CD4-positive, alpha-beta T cell (primary cell): ENCODE data around the gene SLC41A3. TPM values are rescaled to one million over a fixed set of nuclear protein-coding genes. Genes with fewer than 3 reads are reported as not detected.

Source experiments
- ATAC-seq: fragments of 200-7000 bp; cut with Tn5 transposase; one replicate; pipeline ENCODE4 v1.10.0; 2022; ENCODE audit warnings: mild to moderate bottlenecking; ENCODE audit not compliant: poor library complexity
- CTCF ChIA-PET: fragments of 350-600 bp; sonication (Branson Sonifier 250); formaldehyde crosslinking; loops from one replicate; lab custom pipeline; 2021; ENCODE audit warnings: antibody characterized with exemption, inconsistent platforms; lab: Charles Lee
- POLR2A ChIA-PET: fragments of 350-600 bp; sonication (Branson Sonifier 250); formaldehyde crosslinking; loops from one replicate; lab custom pipeline; 2021; ENCODE audit warnings: antibody characterized with exemption, inconsistent platforms; lab: Charles Lee
- DNase-seq, 14 experiments: peaks; one replicate each; pipeline ENCODE4 v3.0.0-alpha.2; 2013 to 2020; ENCODE audit warnings: mixed read lengths in 2 of 14
- H3K27ac ChIP-seq, 2 donors: one replicate each; pipeline versions ENCODE4 v1.5.1 to v1.7.0; 2013; ENCODE audit warnings: low read length in 2 of 2, low read depth in 1 of 2, mild to moderate bottlenecking in 1 of 2
- H3K27me3 ChIP-seq, 2 experiments: 1 replicate in 1 of 2; 2 replicates in 1 of 2; pipeline versions ENCODE4 v1.6.1 to v1.7.0; 2013; ENCODE audit warnings: low read length in 2 of 2, control low read depth in 1 of 2, mild to moderate bottlenecking in 1 of 2, moderate library complexity in 1 of 2; ENCODE audit not compliant: insufficient read depth in 2 of 2, control insufficient read depth in 1 of 2
- H3K36me3 ChIP-seq: one replicate; pipeline ENCODE4 v1.6.1; 2013; ENCODE audit warnings: low read length, control low read depth; ENCODE audit not compliant: insufficient read depth
- H3K4me1 ChIP-seq: one replicate; pipeline ENCODE4 v1.6.1; 2013; ENCODE audit warnings: low read length, control low read depth; ENCODE audit not compliant: insufficient read depth
- H3K4me3 ChIP-seq: one replicate; pipeline ENCODE4 v1.5.1; 2013; ENCODE audit warnings: mild to moderate bottlenecking, low read length, moderate library complexity
- H3K9me3 ChIP-seq, 2 experiments: 1 replicate in 1 of 2; 2 replicates in 1 of 2; pipeline versions ENCODE4 v1.6.1 to v1.7.0; 2013; ENCODE audit warnings: low read length in 2 of 2, mild to moderate bottlenecking in 2 of 2, control low read depth in 1 of 2, moderate library complexity in 1 of 2; ENCODE audit not compliant: control insufficient read depth in 1 of 2, insufficient read depth in 1 of 2
- H3K27ac Mint-ChIP-seq: one replicate; pipeline ENCODE4 v1.8.0; 2020; ENCODE audit warnings: mixed read lengths
- H3K27me3 Mint-ChIP-seq: one replicate; pipeline ENCODE4 v1.8.0; 2021; ENCODE audit warnings: mixed read lengths
- H3K36me3 Mint-ChIP-seq: one replicate; pipeline ENCODE4 v1.8.0; 2021; ENCODE audit warnings: low read depth, mixed read lengths
- H3K4me1 Mint-ChIP-seq: one replicate; pipeline ENCODE4 v1.8.0; 2021; ENCODE audit warnings: low read depth, mixed read lengths
- H3K4me3 Mint-ChIP-seq: one replicate; pipeline ENCODE4 v1.8.0; 2020; ENCODE audit warnings: mild to moderate bottlenecking, mixed read lengths
- H3K9me3 Mint-ChIP-seq: one replicate; pipeline ENCODE4 v1.8.0; 2020; ENCODE audit warnings: mixed read lengths
- CTCF ChIP-seq: fragments of 200-600 bp; IDR thresholded peaks from one replicate; pipeline ENCODE4 v1.8.0; 2022; ENCODE audit warnings: antibody characterized with exemption, mild to moderate bottlenecking
- intact Hi-C, 2 experiments: fragments of 100-400 bp; cut with DNase I in 1 of 2; cut with micrococcal nuclease in 1 of 2; formaldehyde crosslinking; loops; one replicate each; pipeline versions ENCODE4 v1.15.1 to v1.9.0; 2023 to 2025; cut with DNase I, micrococcal nuclease
- total RNA-seq, 174 experiments: library from RNA in 2 of 174; stranded (reverse) in 2 of 174; gene quantifications; one replicate each; pipeline ENCODE4 v1.2.3 and lab custom pipeline; 2021 to 2026

Gene SLC41A3
- total RNA-seq, 2 experiments from 2014 or later, result 26.5 to 29.1 TPM

- no peaks in the 10 kb centered on the region for H3K36me3 ChIP-seq
- Mint-ChIP-seq H3K9me3 (no peaks in the 10 kb centered on the region), H3K27ac (no peak overlapping the region), H3K4me3 (no peak overlapping the region), H3K27me3 (peaks cover 2% of the 10 kb centered on the region), H3K36me3 (no peaks in the 10 kb centered on the region), H3K4me1 (no peaks in the 10 kb centered on the region)
- DNase-seq (peak in 1 of 14 experiments; percentile 20), ATAC-seq (no peak)
- peaks cover 0 to 5% of the 10 kb centered on the region in 2 experiments for H3K9me3 ChIP-seq
- intact Hi-C loops, result no loop called here
- TF ChIP-seq CTCF, result no peak
- H3K27ac ChIP-seq, result no peak overlapping the region
- ChIA-PET CTCF (no interaction called here), POLR2A (no interaction called here)
- no peaks in the 10 kb centered on the region for H3K27me3 ChIP-seq
- H3K4me3 ChIP-seq, result no peak overlapping the region
- H3K4me1 ChIP-seq, result no peaks in the 10 kb centered on the region
These were observed 43.5 kb upstream of the SLC41A3 start for GRCh38 chr3:126127452-126127851.

- Mint-ChIP-seq H3K36me3 (no peaks in the 10 kb centered on the region), H3K27ac (no peak overlapping the region), H3K27me3 (no peaks in the 10 kb centered on the region), H3K4me3 (no peak overlapping the region), H3K4me1 (no peaks in the 10 kb centered on the region), H3K9me3 (no peaks in the 10 kb centered on the region)
- DNase-seq, result peak in 1 of 14 experiments; percentile 5
- TF ChIP-seq CTCF, result no peak
- intact Hi-C loops, result no loop called here
- H3K27ac ChIP-seq, result no peak overlapping the region
- no peaks in the 10 kb centered on the region for H3K36me3 ChIP-seq
- no peak for ATAC-seq
- no peak overlapping the region for H3K4me3 ChIP-seq
- POLR2A ChIA-PET, result no interaction called here
- H3K9me3 ChIP-seq, result peaks cover 0 to under 1% of the 10 kb centered on the region in 2 experiments
- H3K4me1 ChIP-seq, result no peaks in the 10 kb centered on the region
- no peaks in the 10 kb centered on the region for H3K27me3 ChIP-seq
- CTCF ChIA-PET, result no interaction called here
These were observed 43.0 kb upstream of the SLC41A3 start for GRCh38 chr3:126126811-126127431.

GRCh38 chr3:126126286-126126685, 42.4 kb upstream of the SLC41A3 start:
- intact Hi-C loops, result no loop called here
- H3K4me1 ChIP-seq, result no peaks in the 10 kb centered on the region
- Mint-ChIP-seq H3K27ac (no peak overlapping the region), H3K9me3 (no peaks in the 10 kb centered on the region), H3K4me3 (no peak overlapping the region), H3K4me1 (no peaks in the 10 kb centered on the region), H3K27me3 (no peaks in the 10 kb centered on the region), H3K36me3 (no peaks in the 10 kb centered on the region)
- ATAC-seq (no peak), DNase-seq (no peak)
- no peak for TF ChIP-seq CTCF
- H3K4me3 ChIP-seq, result no peak overlapping the region
- no peaks in the 10 kb centered on the region for H3K27me3 ChIP-seq
- ChIA-PET POLR2A (no interaction called here), CTCF (no interaction called here)
- no peaks in the 10 kb centered on the region for H3K9me3 ChIP-seq
- H3K36me3 ChIP-seq, result no peaks in the 10 kb centered on the region
- no peak overlapping the region for H3K27ac ChIP-seq
